Measurements from ENCODE around the gene CGB1.

- TF ChIP-seq CTCF (IDR thresholded peaks at IDR 0.05) (no peak), POLR2A (IDR thresholded peaks at IDR 0.05) (no peak)
Measured at GRCh38 chr19:49042177-49042576, 5.5 kb upstream of the CGB1 start.

Measured in thyroid gland (tissue), 4 donors.